ENCODE data around the gene TFB1M. TPM values are rescaled to one million over a fixed set of nuclear protein-coding genes. Genes with fewer than 3 reads are reported as not detected.

Gene TFB1M
- total RNA-seq, 1 experiment from 2014 or later = 24.5 TPM

DNA sequence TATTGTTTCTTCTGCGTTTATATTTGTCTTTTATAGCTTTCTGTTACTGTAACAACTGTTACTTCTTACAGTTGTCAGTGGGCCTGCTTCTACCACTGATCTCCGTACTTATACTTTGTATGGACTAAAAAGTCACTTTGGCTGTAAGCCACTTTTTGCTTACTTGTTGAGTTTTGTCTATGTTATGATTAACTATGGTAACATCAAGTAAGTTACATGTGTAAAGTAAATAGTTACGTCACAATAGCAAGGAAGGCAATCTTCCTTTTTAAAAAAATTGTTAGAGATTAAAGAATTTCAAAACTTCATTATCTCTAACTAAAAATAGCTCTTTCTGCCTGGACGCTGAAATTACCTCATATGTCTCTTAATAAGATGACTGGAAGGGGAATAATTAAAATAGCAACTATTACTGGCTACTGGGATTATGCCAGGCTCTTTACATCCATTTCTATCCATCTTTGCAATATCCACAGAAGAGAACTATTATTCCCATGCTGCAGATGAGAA, 10.9 kb downstream of the TFB1M start:
- DNase-seq (ENCODE audit: low read depth) = no peak

GRCh38 chr6:155301867-155302266, 12.4 kb downstream of the TFB1M start:
- no peak for DNase-seq (ENCODE audit: low read depth)

DNA sequence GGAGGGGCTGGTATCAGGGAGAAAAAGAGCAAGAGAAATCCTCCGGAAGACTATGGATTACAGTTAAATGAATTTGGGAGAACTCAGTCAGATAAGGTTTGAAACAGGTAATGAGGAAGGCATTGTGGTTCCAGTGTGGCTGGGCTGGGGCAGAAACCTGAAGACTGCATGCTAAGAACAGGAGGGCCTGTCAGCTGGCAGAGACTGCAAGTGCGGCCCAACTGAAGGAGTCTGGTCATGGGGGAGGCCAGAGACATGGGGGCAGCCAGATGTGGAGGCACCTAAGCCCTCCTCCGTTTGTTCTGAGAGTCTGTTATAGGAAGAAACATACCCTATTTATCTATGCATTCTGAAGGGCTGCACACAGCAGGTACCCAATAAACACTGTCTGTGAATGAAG, 16.6 kb downstream of the TFB1M start:
- no peak for DNase-seq (ENCODE audit: low read depth)

DNA sequence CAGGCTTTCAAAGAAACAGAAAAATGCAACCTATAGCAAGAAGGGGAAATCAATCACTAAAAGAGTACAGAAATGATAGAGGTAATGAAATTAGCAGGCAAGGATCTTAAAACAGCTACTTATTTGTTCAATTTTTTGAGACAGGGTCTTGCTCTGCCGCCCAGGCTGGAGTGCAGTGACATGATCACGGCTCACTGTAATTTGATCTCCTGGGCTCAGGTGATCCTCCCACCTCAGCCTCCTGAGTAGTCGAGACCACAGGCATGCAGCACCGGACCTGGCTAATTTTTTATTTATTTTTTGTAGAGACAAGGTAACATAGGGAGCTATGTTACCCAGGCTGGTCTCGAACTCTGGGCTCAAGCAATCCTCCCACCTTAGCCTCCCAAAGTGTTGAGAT, 21.6 kb downstream of the TFB1M start:
- DNase-seq (ENCODE audit: low read depth) = no peak

- DNase-seq (ENCODE audit: low read depth) = no peak
These were observed 23.0 kb downstream of the TFB1M start for GRCh38 chr6:155291291-155291690.

DNA sequence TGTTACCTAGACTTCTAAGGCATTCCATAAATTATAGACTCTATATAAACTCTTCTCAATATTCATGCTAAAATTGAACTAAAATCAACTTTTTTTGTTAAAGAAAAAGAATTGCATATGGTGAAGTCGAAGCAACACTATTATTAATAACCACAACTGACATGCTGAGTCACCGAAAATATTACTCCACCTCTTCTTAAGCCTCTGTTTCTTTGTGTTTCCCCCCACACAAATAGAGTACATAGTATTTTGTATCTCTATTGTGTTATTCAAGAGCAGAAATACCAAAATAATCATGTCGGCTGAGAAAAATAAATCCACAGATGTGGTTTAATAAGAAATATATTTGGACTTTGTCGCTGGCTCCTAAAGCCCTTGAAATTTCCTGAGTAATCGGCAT, 23.8 kb downstream of the TFB1M start:
- DNase-seq (ENCODE audit: low read depth) = no peak

- no peak for DNase-seq (ENCODE audit: low read depth)
These were observed 26.5 kb downstream of the TFB1M start for GRCh38 chr6:155287762-155288161.

DNA sequence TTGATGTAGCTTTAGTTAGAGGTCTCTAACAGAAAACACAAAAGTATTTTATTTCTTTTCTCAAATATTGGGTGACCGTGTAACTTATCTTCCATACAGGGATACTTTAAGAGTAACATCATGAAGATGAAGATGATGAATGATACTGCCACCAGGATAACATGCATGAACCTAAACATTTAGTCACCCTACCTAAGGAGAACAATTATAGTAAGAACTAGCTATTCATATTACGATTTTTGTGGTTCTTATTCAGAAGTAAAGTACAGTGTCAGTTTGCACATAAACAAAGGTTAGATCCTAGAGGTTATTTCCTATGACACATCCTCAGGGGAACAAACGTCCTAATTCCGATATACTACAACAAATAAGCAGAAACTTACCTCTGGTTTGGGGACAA, 29.5 kb downstream of the TFB1M start:
- DNase-seq (ENCODE audit: low read depth) = no peak

GRCh38 chr6:155278319-155279049, 35.8 kb downstream of the TFB1M start:
- no peak for DNase-seq (ENCODE audit: low read depth)

- DNase-seq (ENCODE audit: low read depth) = no peak
These were observed 37.6 kb downstream of the TFB1M start for GRCh38 chr6:155276638-155277037.

- DNase-seq (ENCODE audit: low read depth) = no peak
These were observed 38.3 kb downstream of the TFB1M start for GRCh38 chr6:155275808-155276480.

- peak; percentile 65 for DNase-seq (ENCODE audit: low read depth)
These were observed 39.8 kb downstream of the TFB1M start for GRCh38 chr6:155274533-155274932.

GRCh38 chr6:155274106-155274505, 40.2 kb downstream of the TFB1M start:
- peak; percentile 21 for DNase-seq (ENCODE audit: low read depth)

DNA sequence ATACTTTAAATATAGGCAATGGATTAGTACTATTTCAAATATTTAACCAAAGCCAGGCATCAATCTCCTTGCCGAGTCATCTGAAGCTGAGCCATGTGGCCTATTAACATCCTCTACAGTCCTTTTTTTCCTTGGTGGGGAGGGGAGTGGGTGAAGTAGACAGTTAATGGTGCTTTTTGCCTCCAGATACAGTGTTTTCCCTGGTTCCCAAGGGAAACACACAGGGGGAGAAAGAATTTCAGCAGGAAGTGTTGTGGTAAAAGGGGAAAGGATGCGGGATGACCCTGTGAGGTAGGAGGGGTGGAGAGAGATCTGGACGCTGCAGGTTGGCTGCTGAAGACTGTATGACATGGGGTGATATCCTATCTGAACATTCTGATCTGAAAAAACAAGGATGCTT, 40.9 kb downstream of the TFB1M start:
- DNase-seq (ENCODE audit: low read depth) = peak; percentile 100

- DNase-seq (ENCODE audit: low read depth) = no peak
These were observed 41.7 kb downstream of the TFB1M start for GRCh38 chr6:155272353-155273232.

- DNase-seq (ENCODE audit: low read depth) = no peak
These were observed 43.1 kb downstream of the TFB1M start for GRCh38 chr6:155271145-155271544.

DNA sequence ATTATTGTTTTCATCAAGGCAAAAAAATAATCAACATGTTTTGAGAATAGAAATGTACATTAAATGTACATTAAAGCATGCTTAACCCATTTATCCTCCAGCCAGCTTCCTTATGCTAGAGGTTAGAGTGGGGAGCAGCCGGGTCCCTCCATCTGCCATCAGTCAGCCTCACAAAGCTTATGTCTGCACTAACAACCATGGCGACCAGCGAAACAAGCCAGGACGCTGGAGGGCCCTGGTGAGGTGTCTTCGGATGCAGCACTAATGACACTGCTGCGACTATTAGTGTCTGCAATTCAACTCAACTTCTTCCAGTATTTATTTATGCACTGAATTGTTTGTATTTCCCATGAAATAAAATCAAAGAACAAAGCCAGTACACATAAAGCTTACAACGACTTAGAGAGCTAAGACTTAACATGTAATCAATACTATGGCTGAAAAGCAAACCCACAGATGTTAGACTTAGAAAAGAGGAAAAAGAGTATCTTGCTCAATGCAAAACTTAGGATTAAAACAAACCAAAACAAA, 43.7 kb downstream of the TFB1M start:
- DNase-seq (ENCODE audit: low read depth) = no peak

DNA sequence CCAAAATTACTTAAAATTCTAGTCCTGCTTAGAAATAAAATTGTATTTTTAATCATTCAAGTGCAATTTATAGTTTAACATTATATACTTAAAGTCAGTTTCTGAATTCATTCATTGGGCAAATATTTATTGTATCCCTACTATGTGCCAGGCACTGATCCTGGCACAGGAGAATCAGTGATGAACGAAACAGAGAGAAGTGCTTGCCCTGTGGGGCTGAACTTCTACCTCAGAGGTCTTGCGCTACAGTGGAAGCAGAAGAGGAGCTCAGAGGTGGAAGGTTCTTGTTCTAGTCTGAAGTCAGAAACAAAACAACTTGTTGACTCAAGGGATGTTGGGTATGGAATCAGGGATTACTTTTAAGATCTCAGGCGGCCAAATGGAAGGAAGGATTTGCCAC, 44.5 kb downstream of the TFB1M start:
- DNase-seq (ENCODE audit: low read depth) = no peak

- DNase-seq (ENCODE audit: low read depth) = peak; percentile 51
These were observed 46.0 kb downstream of the TFB1M start for GRCh38 chr6:155268088-155268867.

- no peak for DNase-seq (ENCODE audit: low read depth)
These were observed 46.9 kb downstream of the TFB1M start for GRCh38 chr6:155267411-155267810.
